ENCODE results near the gene SSBP4.

SSBP4 gene

DNA sequence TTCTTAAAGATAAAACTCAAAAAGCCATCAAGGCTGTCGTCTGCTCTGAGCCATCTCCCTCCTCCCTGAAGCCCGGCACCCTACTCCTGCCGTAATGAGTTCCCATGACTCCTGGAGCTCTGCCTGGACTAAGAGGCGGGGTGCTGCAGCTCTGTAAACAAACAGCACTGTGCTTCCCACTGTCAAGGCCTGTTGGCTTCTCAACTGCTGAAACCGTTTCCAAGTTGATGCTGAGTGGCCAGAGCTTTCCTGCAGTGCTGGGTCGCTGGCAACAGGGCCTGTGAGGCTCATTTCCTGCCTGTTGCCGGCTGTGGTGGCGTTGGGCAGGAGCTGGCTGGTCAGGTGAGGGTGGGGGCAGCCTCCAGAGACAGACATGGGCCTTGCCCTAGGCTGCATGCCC, 45.4 kb downstream of the SSBP4 start:
- no peak for DNase-seq (ENCODE audit: extremely low read depth in 1 of 2, low read depth in 1 of 2)

- no peak for DNase-seq (ENCODE audit: extremely low read depth in 1 of 2, low read depth in 1 of 2)
Measured at GRCh38 chr19:18465214-18465963, 46.2 kb downstream of the SSBP4 start.

DNA sequence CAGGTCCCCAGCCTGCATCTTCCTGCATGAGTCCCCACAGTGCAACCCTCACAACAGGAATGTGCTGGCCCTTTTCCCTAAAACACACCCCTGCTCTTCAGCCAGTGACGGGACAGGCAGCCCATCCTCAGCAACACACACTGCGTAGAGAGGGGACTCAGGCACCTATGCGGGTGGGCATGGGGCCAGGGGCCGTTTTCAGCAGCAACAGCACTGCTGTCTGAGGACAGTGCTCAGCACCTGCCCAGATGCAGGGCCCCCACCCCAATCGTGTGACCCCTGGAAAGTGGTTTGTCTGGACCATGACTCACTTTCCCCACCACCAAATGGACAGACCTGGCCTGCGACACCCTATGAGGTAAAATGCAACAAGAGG, 46.8 kb downstream of the SSBP4 start:
- DNase-seq (ENCODE audit: extremely low read depth in 1 of 2, low read depth in 1 of 2) = no peak

- DNase-seq (ENCODE audit: extremely low read depth in 1 of 2, low read depth in 1 of 2) = no peak
Measured at GRCh38 chr19:18466354-18466753, 47.2 kb downstream of the SSBP4 start.

GRCh38 chr19:18467978-18468377, 48.8 kb downstream of the SSBP4 start:
- no peak for DNase-seq (ENCODE audit: extremely low read depth in 1 of 2, low read depth in 1 of 2)

DNA sequence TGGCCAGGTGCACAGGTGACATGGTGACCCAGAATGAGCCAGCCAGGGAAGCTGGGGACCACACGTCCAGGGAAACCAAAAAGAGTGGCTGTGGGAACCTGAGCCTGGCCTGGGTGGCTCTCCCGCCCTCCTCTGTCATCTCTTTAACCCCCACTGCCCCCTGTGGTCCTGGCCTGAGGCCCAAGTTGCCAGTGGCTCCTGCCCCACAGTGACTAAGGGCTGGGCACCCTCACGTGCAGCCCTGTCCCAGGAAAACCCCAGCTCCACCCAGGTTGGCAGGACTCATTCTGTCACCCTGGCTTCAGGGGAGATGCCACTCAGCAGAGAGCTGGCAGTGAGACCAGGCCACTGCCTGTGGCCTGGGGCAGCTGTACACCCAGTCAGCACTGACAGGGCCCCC, 49.3 kb downstream of the SSBP4 start:
- no peak for DNase-seq (ENCODE audit: extremely low read depth in 1 of 2, low read depth in 1 of 2)

GRCh38 chr19:18469069-18469846, 50.1 kb downstream of the SSBP4 start:
- no peak for DNase-seq (ENCODE audit: extremely low read depth in 1 of 2, low read depth in 1 of 2)

DNA sequence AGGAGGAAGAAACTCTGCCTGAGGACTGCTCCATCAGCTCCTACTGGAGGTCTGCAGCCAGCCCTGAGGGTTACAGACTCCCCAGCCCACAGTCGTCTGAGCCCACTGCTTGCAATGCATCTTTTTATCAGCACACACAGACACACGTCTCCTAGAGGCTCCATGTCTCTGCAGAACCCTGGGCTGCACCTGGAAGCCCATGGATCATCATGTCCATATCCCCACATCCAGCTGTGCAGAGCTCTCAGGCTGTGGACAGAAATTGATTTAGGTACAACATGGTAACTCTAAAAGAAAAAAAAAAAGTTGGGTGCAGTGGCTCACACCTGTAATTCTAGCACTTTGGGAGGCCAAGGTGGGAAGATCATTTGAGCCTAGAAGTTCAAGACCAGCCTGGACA, 51.6 kb downstream of the SSBP4 start:
- DNase-seq (ENCODE audit: extremely low read depth in 1 of 2, low read depth in 1 of 2) = no peak

DNA sequence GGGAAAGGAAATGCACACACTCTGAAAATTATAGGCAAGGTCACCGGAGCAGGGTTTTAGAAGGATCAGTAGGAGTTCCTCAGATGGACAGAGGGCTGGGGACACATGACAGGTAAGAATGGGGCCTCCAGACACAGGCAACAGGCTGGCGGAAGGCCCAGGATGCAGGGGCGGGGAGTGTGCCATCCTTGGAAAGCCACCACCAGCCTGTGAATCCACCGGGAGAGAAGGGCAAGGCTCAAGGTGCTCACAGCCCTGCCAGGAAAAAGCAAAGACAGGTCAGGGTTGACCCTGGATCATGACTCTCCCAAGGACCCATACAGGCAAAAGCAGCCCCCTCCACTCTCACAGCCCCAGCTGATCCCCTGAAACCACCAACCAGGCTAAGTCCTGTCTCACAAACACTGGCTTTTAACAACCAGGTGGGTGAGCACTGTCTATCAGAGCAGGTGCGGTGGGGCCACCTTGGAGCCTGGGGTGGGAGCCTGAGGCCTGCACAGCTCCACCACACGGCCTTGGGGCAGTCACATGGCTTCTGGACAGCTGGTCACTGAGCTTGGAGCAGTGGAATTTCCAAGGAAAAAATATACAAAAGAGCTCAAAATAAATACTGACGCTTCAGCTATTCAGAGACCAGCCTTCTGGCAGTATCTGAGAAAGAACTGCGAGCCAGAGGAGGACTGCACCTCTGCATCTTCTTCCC, 54.0 kb downstream of the SSBP4 start:
- no peak for DNase-seq (ENCODE audit: extremely low read depth in 1 of 2, low read depth in 1 of 2)

DNA sequence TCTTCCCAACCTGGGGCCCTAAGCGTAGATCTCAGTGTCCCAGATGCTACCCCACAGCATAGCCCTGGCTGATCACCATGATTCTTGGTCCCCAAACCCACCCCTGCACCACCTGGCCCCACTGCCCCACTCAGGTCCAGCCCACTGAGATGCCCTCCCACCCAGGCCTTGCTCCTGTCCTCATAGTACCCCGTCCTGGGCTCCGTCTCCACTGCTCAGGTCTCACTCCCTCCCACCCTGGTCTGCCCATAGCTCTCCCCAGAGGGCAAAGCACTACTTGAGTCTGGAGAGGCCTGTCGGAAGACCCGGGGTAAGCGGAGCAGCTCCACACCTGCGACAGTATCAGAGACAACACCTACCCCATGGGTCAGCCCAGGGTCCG, 54.5 kb downstream of the SSBP4 start:
- no peak for DNase-seq (ENCODE audit: extremely low read depth in 1 of 2, low read depth in 1 of 2)

- DNase-seq (ENCODE audit: extremely low read depth in 1 of 2, low read depth in 1 of 2) = no peak
Measured at GRCh38 chr19:18474366-18474887, 55.2 kb downstream of the SSBP4 start.

- no peak for DNase-seq (ENCODE audit: extremely low read depth in 1 of 2, low read depth in 1 of 2)
Measured at GRCh38 chr19:18475004-18475453, 55.8 kb downstream of the SSBP4 start.

DNA sequence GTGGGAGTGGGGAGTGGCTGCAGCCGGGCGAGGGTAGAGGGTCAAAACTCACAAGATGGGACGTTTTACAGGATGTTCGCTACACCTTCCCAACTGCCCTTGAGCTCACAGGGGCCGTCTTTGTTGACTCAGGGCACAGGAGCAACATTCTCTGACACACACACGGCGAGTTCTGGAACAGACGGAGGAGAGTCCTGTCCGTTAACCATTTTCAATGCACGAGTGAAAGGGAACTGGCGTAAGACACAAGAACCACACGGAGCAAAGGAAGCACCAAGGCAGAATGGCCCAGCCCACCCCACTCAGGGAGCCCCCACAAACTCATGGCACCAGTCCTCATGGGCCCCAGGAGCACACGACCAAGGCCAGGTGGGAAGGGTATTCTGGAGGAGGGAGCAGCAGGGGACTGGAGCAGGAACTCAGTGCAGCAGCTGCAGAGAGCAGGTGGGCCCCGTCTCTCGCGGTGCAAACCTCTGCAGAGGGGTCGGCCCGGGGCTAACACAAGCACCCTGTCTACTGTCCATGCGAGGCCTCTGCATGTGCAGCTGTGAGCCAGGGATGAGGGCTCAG, 56.6 kb downstream of the SSBP4 start:
- no peak for DNase-seq (ENCODE audit: extremely low read depth in 1 of 2, low read depth in 1 of 2)

GRCh38 chr19:18476507-18477041, 57.4 kb downstream of the SSBP4 start:
- DNase-seq (ENCODE audit: extremely low read depth in 1 of 2, low read depth in 1 of 2) = no peak

GRCh38 chr19:18477042-18477779, 58.0 kb downstream of the SSBP4 start:
- DNase-seq (ENCODE audit: extremely low read depth in 1 of 2, low read depth in 1 of 2) = no peak

- no peak for DNase-seq (ENCODE audit: extremely low read depth in 1 of 2, low read depth in 1 of 2)
Measured at GRCh38 chr19:18477974-18478373, 58.8 kb downstream of the SSBP4 start.

- DNase-seq (ENCODE audit: extremely low read depth in 1 of 2, low read depth in 1 of 2) = peak; percentile 69 to 86
Measured at GRCh38 chr19:18478545-18479311, 59.5 kb downstream of the SSBP4 start.

- DNase-seq (ENCODE audit: extremely low read depth in 1 of 2, low read depth in 1 of 2) = no peak
Measured at GRCh38 chr19:18480006-18480691, 61.0 kb downstream of the SSBP4 start.

Data from stimulated activated CD8-positive, alpha-beta memory T cell treated with anti-CD3 and anti-CD28 coated beads, Interleukin-7, amount 100 ng/mL, for 48 hours (primary cell).